H9 (cell line): Measurements from ENCODE around the gene GMPS. TPM values are rescaled to one million over a fixed set of nuclear protein-coding genes. Genes with fewer than 3 reads are reported as not detected.

ENCODE experiments used
- DNase-seq: peaks from one replicate; pipeline ENCODE4 v3.0.0-alpha.2; 2017
- H2AFZ ChIP-seq: one replicate; pipeline ENCODE4 v1.6.1; 2013; ENCODE audit warnings: mild to moderate bottlenecking, low read length, control low read depth, moderate library complexity
- H2AK5ac ChIP-seq: 2 replicates; pipeline ENCODE4 v1.6.1; 2013; ENCODE audit warnings: low read length, control low read depth, mixed read lengths; ENCODE audit not compliant: insufficient read length
- H2BK120ac ChIP-seq: one replicate; pipeline ENCODE4 v1.6.1; 2013; ENCODE audit warnings: low read depth, mild to moderate bottlenecking, low read length, control low read depth, inconsistent platforms; ENCODE audit not compliant: poor library complexity, severe bottlenecking
- H2BK12ac ChIP-seq: 2 replicates; pipeline ENCODE4 v1.6.1; 2013; ENCODE audit warnings: low read length, control low read depth, mixed read lengths, low read depth; ENCODE audit not compliant: insufficient read length
- H2BK15ac ChIP-seq: 2 replicates; pipeline ENCODE4 v1.6.1; 2013; ENCODE audit warnings: low read depth, low read length, control low read depth
- H2BK20ac ChIP-seq: one replicate; pipeline ENCODE4 v1.6.1; 2013; ENCODE audit warnings: low read depth, mild to moderate bottlenecking, low read length, control low read depth, inconsistent platforms; ENCODE audit not compliant: poor library complexity, severe bottlenecking
- H2BK5ac ChIP-seq: 2 replicates; pipeline ENCODE4 v1.6.1; 2013; ENCODE audit warnings: low read length, control low read depth, mixed read lengths; ENCODE audit not compliant: insufficient read length
- H3K14ac ChIP-seq: 2 replicates; pipeline ENCODE4 v1.6.1; 2013; ENCODE audit warnings: low read length, control low read depth; ENCODE audit not compliant: insufficient read depth
- H3K18ac ChIP-seq: 2 replicates; pipeline ENCODE4 v1.6.1; 2013; ENCODE audit warnings: low read depth, mild to moderate bottlenecking, mixed read lengths, low read length, control low read depth; ENCODE audit not compliant: insufficient read length
- H3K23ac ChIP-seq: 2 replicates; pipeline ENCODE4 v1.6.1; 2013; ENCODE audit warnings: low read length, control low read depth, mixed read lengths, low read depth; ENCODE audit not compliant: insufficient read length
- H3K23me2 ChIP-seq: 2 replicates; pipeline ENCODE4 v1.6.1; 2013; ENCODE audit warnings: low read depth, mild to moderate bottlenecking, mixed read lengths, low read length, control low read depth; ENCODE audit not compliant: insufficient read length, poor library complexity, severe bottlenecking
- H3K27ac ChIP-seq: 2 replicates; pipeline ENCODE4 v1.5.1; 2013; ENCODE audit warnings: low read length, control low read depth, mixed read lengths, low read depth; ENCODE audit not compliant: insufficient read length
- H3K27me3 ChIP-seq: 2 replicates; pipeline ENCODE4 v1.6.1; 2013; ENCODE audit warnings: low read length, control low read depth, inconsistent platforms; ENCODE audit not compliant: insufficient read depth
- H3K4ac ChIP-seq: 2 replicates; pipeline ENCODE4 v1.6.1; 2013; ENCODE audit warnings: low read depth, mild to moderate bottlenecking, control low read depth, inconsistent platforms, low read length, moderate library complexity
- H3K4me1 ChIP-seq: 2 replicates; pipeline ENCODE4 v1.6.1; 2013; ENCODE audit warnings: low read length, control low read depth, inconsistent platforms; ENCODE audit not compliant: insufficient read depth
- H3K4me2 ChIP-seq: 2 replicates; pipeline ENCODE4 v1.6.1; 2013; ENCODE audit warnings: low read length, control low read depth, mixed read lengths; ENCODE audit not compliant: insufficient read length, insufficient read depth
- H3K56ac ChIP-seq: 2 replicates; pipeline ENCODE4 v1.6.1; 2013; ENCODE audit warnings: low read depth, mild to moderate bottlenecking, mixed read lengths, low read length, control low read depth; ENCODE audit not compliant: insufficient read length
- H3K79me1 ChIP-seq: 2 replicates; pipeline ENCODE4 v1.6.1; 2013; ENCODE audit warnings: low read depth, mild to moderate bottlenecking, moderate library complexity, low read length, control low read depth, inconsistent platforms; ENCODE audit not compliant: insufficient read depth, poor library complexity, severe bottlenecking
- H3K79me2 ChIP-seq: 2 replicates; pipeline ENCODE4 v1.6.1; 2013; ENCODE audit warnings: low read length, control low read depth, inconsistent platforms; ENCODE audit not compliant: insufficient read depth
- H3K9ac ChIP-seq: 2 replicates; pipeline ENCODE4 v1.6.1; 2013; ENCODE audit warnings: low read length, control low read depth, mixed read lengths; ENCODE audit not compliant: insufficient read length; ENCODE audit errors: extremely low read depth
- H3K9me3 ChIP-seq: one replicate; pipeline ENCODE4 v1.6.1; 2013; ENCODE audit warnings: low read depth, low read length, inconsistent platforms; ENCODE audit not compliant: control insufficient read depth
- H3T11ph ChIP-seq: one replicate; pipeline ENCODE4 v1.6.1; 2013; ENCODE audit warnings: mild to moderate bottlenecking, low read length, control low read depth, inconsistent platforms
- H4K20me1 ChIP-seq: one replicate; pipeline ENCODE4 v1.6.1; 2013; ENCODE audit not compliant: control insufficient read depth, insufficient read length, insufficient read depth
- H4K5ac ChIP-seq: 2 replicates; pipeline ENCODE4 v1.6.1; 2013; ENCODE audit warnings: low read depth, mild to moderate bottlenecking, mixed read lengths, low read length, control low read depth; ENCODE audit not compliant: insufficient read length
- H4K8ac ChIP-seq: replicated peaks from 2 replicates; pipeline ENCODE4 v1.6.1; 2013; ENCODE audit warnings: low read length, control low read depth, mixed read lengths, low read depth; ENCODE audit not compliant: insufficient read length
- H4K91ac ChIP-seq: 2 replicates; pipeline ENCODE4 v1.6.1; 2013; ENCODE audit warnings: low read depth, mild to moderate bottlenecking, moderate library complexity, mixed read lengths, low read length, control low read depth; ENCODE audit not compliant: insufficient read length
- H3K27ac Mint-ChIP-seq, 3 experiments: 2 replicates in 2 of 3; 3 replicates in 1 of 3; pipeline ENCODE4 v1.8.0; 2020 to 2021; ENCODE audit warnings: mixed read lengths in 3 of 3, mild to moderate bottlenecking in 1 of 3, moderate library complexity in 1 of 3
- H3K27me3 Mint-ChIP-seq: 2 replicates; pipeline ENCODE4 v1.8.0; 2021; ENCODE audit warnings: low read depth, mild to moderate bottlenecking, moderate library complexity, mixed read lengths
- H3K36me3 Mint-ChIP-seq, 3 experiments: 2 replicates in 2 of 3; 3 replicates in 1 of 3; pipeline ENCODE4 v1.8.0; 2020 to 2021; ENCODE audit warnings: low read depth in 3 of 3, mixed read lengths in 3 of 3; ENCODE audit not compliant: insufficient read depth in 1 of 3
- H3K4me1 Mint-ChIP-seq, 2 experiments: 2 replicates each; pipeline ENCODE4 v1.8.0; 2020; ENCODE audit warnings: mixed read lengths in 2 of 2
- H3K4me3 Mint-ChIP-seq, 2 experiments: 2 replicates in 1 of 2; 3 replicates in 1 of 2; pipeline ENCODE4 v1.8.0; 2020 to 2021; ENCODE audit warnings: mild to moderate bottlenecking in 2 of 2, mixed read lengths in 2 of 2, moderate library complexity in 1 of 2
- H3K9me3 Mint-ChIP-seq, 2 experiments: 2 replicates in 1 of 2; 3 replicates in 1 of 2; pipeline ENCODE4 v1.8.0; 2020; ENCODE audit warnings: mild to moderate bottlenecking in 2 of 2, mixed read lengths in 2 of 2, moderate library complexity in 1 of 2
- WGBS: extraction: QIAGEN DNeasy Blood & Tissue Kit; methylation state at CpG from one replicate; pipeline ENCODE4 v1.1.7; 2013; ENCODE audit warnings: missing lambda C conversion rate, low lambda C conversion rate, mixed read lengths; ENCODE audit not compliant: insufficient read length; ENCODE audit errors: extremely low coverage; 5-methylcytosine and 5-hydroxymethylcytosine counted together
- total RNA-seq: library from RNA; stranded (reverse); gene quantifications from 2 replicates; pipeline ENCODE4 v1.2.1, GENCODE V29; 2021
- TF ChIP-seq, protein P1 (sequence below): fragments of 200-600 bp; sonication (generic); conservative IDR thresholded peaks from 3 replicates; pipeline ENCODE4 v1.8.0; 2021; ENCODE audit warnings: antibody characterized with exemption, mild to moderate bottlenecking

GMPS gene
- total RNA-seq, 1 experiment from 2014 or later, result 142 TPM

- no peaks in the 10 kb centered on the region for H3K4me1 Mint-ChIP-seq
- H3T11ph ChIP-seq, result no peak overlapping the region
- H3K4me3 Mint-ChIP-seq, result no peak overlapping the region
- no peak overlapping the region for H3K4me2 ChIP-seq
- H3K4me1 ChIP-seq, result no peaks in the 10 kb centered on the region
- H3K18ac ChIP-seq, result no peak overlapping the region
- no peak overlapping the region for H2BK5ac ChIP-seq
- no peaks in the 10 kb centered on the region for H3K27me3 ChIP-seq
- no peaks in the 10 kb centered on the region for H4K20me1 ChIP-seq
- TF ChIP-seq, protein P1, sequence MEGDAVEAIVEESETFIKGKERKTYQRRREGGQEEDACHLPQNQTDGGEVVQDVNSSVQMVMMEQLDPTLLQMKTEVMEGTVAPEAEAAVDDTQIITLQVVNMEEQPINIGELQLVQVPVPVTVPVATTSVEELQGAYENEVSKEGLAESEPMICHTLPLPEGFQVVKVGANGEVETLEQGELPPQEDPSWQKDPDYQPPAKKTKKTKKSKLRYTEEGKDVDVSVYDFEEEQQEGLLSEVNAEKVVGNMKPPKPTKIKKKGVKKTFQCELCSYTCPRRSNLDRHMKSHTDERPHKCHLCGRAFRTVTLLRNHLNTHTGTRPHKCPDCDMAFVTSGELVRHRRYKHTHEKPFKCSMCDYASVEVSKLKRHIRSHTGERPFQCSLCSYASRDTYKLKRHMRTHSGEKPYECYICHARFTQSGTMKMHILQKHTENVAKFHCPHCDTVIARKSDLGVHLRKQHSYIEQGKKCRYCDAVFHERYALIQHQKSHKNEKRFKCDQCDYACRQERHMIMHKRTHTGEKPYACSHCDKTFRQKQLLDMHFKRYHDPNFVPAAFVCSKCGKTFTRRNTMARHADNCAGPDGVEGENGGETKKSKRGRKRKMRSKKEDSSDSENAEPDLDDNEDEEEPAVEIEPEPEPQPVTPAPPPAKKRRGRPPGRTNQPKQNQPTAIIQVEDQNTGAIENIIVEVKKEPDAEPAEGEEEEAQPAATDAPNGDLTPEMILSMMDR, result no peak
- no peak overlapping the region for H3K27ac Mint-ChIP-seq
- no peak overlapping the region for H3K56ac ChIP-seq
- peaks cover 3 to 4% of the 10 kb centered on the region in 2 experiments; a peak in 3 of 5 replicates for H3K9me3 Mint-ChIP-seq
- H3K27me3 Mint-ChIP-seq, result no peaks in the 10 kb centered on the region
- H2AK5ac ChIP-seq, result no peak overlapping the region
- H3K79me2 ChIP-seq, result no peaks in the 10 kb centered on the region
- H4K5ac ChIP-seq, result no peak overlapping the region
- H4K8ac ChIP-seq, result no peak overlapping the region
- H4K91ac ChIP-seq, result no peak overlapping the region
- no CpG with 5 or more reads among the region's 12 CpGs for WGBS
- H2BK15ac ChIP-seq, result no peak overlapping the region
- H3K36me3 Mint-ChIP-seq, result peaks cover 0 to 5% (median 0%) of the 10 kb centered on the region in 3 experiments; a peak in 2 of 7 replicates
- no peak overlapping the region for H2BK12ac ChIP-seq
- no peak overlapping the region for H3K9ac ChIP-seq
- no peak overlapping the region for H3K23ac ChIP-seq
- no peak overlapping the region for H3K14ac ChIP-seq
- H2BK20ac ChIP-seq, result no peak overlapping the region
- H3K23me2 ChIP-seq, result no peaks in the 10 kb centered on the region
- no peak overlapping the region for H3K4ac ChIP-seq
- no peaks in the 10 kb centered on the region for H3K79me1 ChIP-seq
- DNase-seq, result no peak
- no peak overlapping the region for H3K27ac ChIP-seq
- no peak overlapping the region for H2BK120ac ChIP-seq
- H3K9me3 ChIP-seq, result no peaks in the 10 kb centered on the region
- no peak overlapping the region for H2AFZ ChIP-seq
Observed at GRCh38 chr3:155863072-155863784, 7.2 kb upstream of the GMPS start.
